HG02840 (cell line): Measurements from ENCODE around the gene GHRH.

Experiments used
- ATAC-seq: cut with Tn5 transposase; IDR thresholded peaks from one replicate; pipeline ENCODE4 v1.9.1; 2021; ENCODE audit warnings: mild to moderate bottlenecking, moderate library complexity, moderate number of reproducible peaks; ENCODE audit not compliant: unreplicated experiment, low FRiP score

The GHRH gene

GRCh38 chr20:37243076-37243936 lies 18.3 kb downstream of the GHRH start:
- no peak for ATAC-seq

- ATAC-seq = no peak
These were observed 19.1 kb downstream of the GHRH start for GRCh38 chr20:37242503-37242902.

- no peak for ATAC-seq
These were observed 21.1 kb downstream of the GHRH start for GRCh38 chr20:37240337-37241067.

- ATAC-seq = no peak
These were observed 22.6 kb downstream of the GHRH start for GRCh38 chr20:37238935-37239451.

- no peak for ATAC-seq
These were observed 23.2 kb downstream of the GHRH start for GRCh38 chr20:37238426-37238825.

- no peak for ATAC-seq
These were observed 24.0 kb downstream of the GHRH start for GRCh38 chr20:37237656-37238055.

- no peak for ATAC-seq
These were observed 25.2 kb downstream of the GHRH start for GRCh38 chr20:37236462-37236861.

- ATAC-seq = no peak
These were observed 26.5 kb downstream of the GHRH start for GRCh38 chr20:37235065-37235464.

- no peak for ATAC-seq
These were observed 27.4 kb downstream of the GHRH start for GRCh38 chr20:37234254-37234581.

GRCh38 chr20:37233548-37234253 lies 27.9 kb downstream of the GHRH start:
- no peak for ATAC-seq

- ATAC-seq = no peak
These were observed 29.5 kb downstream of the GHRH start for GRCh38 chr20:37231947-37232630.

GRCh38 chr20:37230200-37230599 lies 31.4 kb downstream of the GHRH start:
- no peak for ATAC-seq

- no peak for ATAC-seq
These were observed 32.3 kb downstream of the GHRH start for GRCh38 chr20:37229357-37229756.

GRCh38 chr20:37228656-37229055 lies 33.0 kb downstream of the GHRH start:
- no peak for ATAC-seq

- no peak for ATAC-seq
These were observed 33.5 kb downstream of the GHRH start for GRCh38 chr20:37228082-37228481.

GRCh38 chr20:37226889-37227288 lies 34.7 kb downstream of the GHRH start:
- ATAC-seq = no peak

- no peak for ATAC-seq
These were observed 36.5 kb downstream of the GHRH start for GRCh38 chr20:37225146-37225545.

GRCh38 chr20:37223053-37223452 lies 38.6 kb downstream of the GHRH start:
- no peak for ATAC-seq

- ATAC-seq = no peak
These were observed 39.5 kb downstream of the GHRH start for GRCh38 chr20:37222086-37222485.

- no peak for ATAC-seq
These were observed 40.9 kb downstream of the GHRH start for GRCh38 chr20:37220731-37221130.
